NB4 (cell line): ENCODE data around the gene STARD4.

Experiments used
- CTCF ChIP-seq: IDR thresholded peaks from one replicate; pipeline ENCODE4 v1.5.1; 2012; ENCODE audit warnings: low read depth, low read length
- MAX ChIP-seq: IDR thresholded peaks from 2 replicates; pipeline ENCODE4 v1.6.1; 2011; ENCODE audit warnings: low read depth, low read length
- MYC ChIP-seq: IDR thresholded peaks from 2 replicates; pipeline ENCODE4 v1.6.1; 2011; ENCODE audit warnings: low read depth, low read length

- TF ChIP-seq MAX (no peak), MYC (no peak), CTCF (no peak)
Observed at GRCh38 chr5:111557686-111558085, 45.4 kb upstream of the STARD4 start.
